Thymus (tissue), 14 donors: Measurements from ENCODE around the gene RHOA. TPM values are rescaled to one million over a fixed set of nuclear protein-coding genes. Genes with fewer than 3 reads are reported as not detected.

ENCODE experiments used
- DNase-seq, 9 donors: peaks; one replicate each; pipeline ENCODE4 v3.0.0-alpha.2; 2013; ENCODE audit warnings: low spot score in 9 of 9, low read depth in 6 of 9, missing footprints in 1 of 9
- H3K27ac ChIP-seq, 2 donors: one replicate each; pipeline ENCODE4 v1.5.1; 2013; ENCODE audit warnings: control low read depth in 1 of 2, low read depth in 1 of 2, low read length in 1 of 2, mild to moderate bottlenecking in 1 of 2, moderate library complexity in 1 of 2
- H3K27me3 ChIP-seq, 2 donors: one replicate each; pipeline ENCODE4 v1.5.1; 2013; ENCODE audit warnings: low read length in 1 of 2; ENCODE audit not compliant: control insufficient read depth in 2 of 2, insufficient read depth in 1 of 2
- H3K36me3 ChIP-seq, 2 donors: one replicate each; pipeline ENCODE4 v1.5.1; 2013; ENCODE audit warnings: low read length in 1 of 2, mild to moderate bottlenecking in 1 of 2, moderate library complexity in 1 of 2; ENCODE audit not compliant: control insufficient read depth in 2 of 2, insufficient read depth in 2 of 2
- H3K4me1 ChIP-seq, 2 donors: one replicate each; pipeline ENCODE4 v1.5.1; 2013; ENCODE audit warnings: low read length in 2 of 2; ENCODE audit not compliant: control insufficient read depth in 2 of 2, insufficient read depth in 2 of 2
- H3K4me3 ChIP-seq, 2 donors: one replicate each; pipeline ENCODE4 v1.5.1; 2013; ENCODE audit warnings: low read length in 2 of 2, control low read depth in 1 of 2, mild to moderate bottlenecking in 1 of 2
- H3K9me3 ChIP-seq, 2 donors: one replicate each; pipeline ENCODE4 v1.5.1; 2013; ENCODE audit warnings: low read length in 1 of 2, mild to moderate bottlenecking in 1 of 2; ENCODE audit not compliant: control insufficient read depth in 2 of 2, insufficient read depth in 1 of 2
- WGBS: extraction: QIAGEN DNeasy Blood & Tissue Kit; methylation state at CpG from one replicate; pipeline ENCODE4 v1.1.7; 2013; 5-methylcytosine and 5-hydroxymethylcytosine counted together
- long read RNA-seq, 10 donors: transcript quantifications; one replicate each; lab custom pipeline, GENCODE V29; 2026
- polyA plus RNA-seq: library from polyadenylated mRNA; stranded (reverse); fragments of 200-250 nt; gene quantifications from one replicate; pipeline ENCODE4 v1.2.3, GENCODE V29; 2013
- total RNA-seq: library from RNA; stranded (reverse); fragments of 120-200 nt; gene quantifications from one replicate; pipeline ENCODE4 v1.2.4, GENCODE V29; 2013
- donor health status: healthy.

RHOA gene
- total RNA-seq (202 TPM), polyA plus RNA-seq (368 TPM)
- long read RNA-seq, donor 1, transcript RHOA-202 (5 exons, 2,031 nt) = major isoform, 34 of 34 reads
- long read RNA-seq, donor 1, partial matches to known transcripts = 0 of 34 reads
- long read RNA-seq, donor 1, other reads (novel, unspliced or antisense) = 0 of 34 reads
- long read RNA-seq, donor 2, transcript RHOA-202 (5 exons, 2,031 nt) = major isoform, 322 of 432 reads
- long read RNA-seq, donor 2, partial matches to known transcripts = 53 of 432 reads
- long read RNA-seq, donor 2, other reads (novel, unspliced or antisense) = 57 of 432 reads
- long read RNA-seq, donor 3, transcript RHOA-202 (5 exons, 2,031 nt) = major isoform, 228 of 313 reads
- long read RNA-seq, donor 3, partial matches to known transcripts = 54 of 313 reads
- long read RNA-seq, donor 3, other reads (novel, unspliced or antisense) = 30 of 313 reads
- long read RNA-seq, donor 4, transcript RHOA-202 (5 exons, 2,031 nt) = major isoform, 125 of 183 reads
- long read RNA-seq, donor 4, partial matches to known transcripts = 39 of 183 reads
- long read RNA-seq, donor 4, other reads (novel, unspliced or antisense) = 18 of 183 reads
- long read RNA-seq, donor 5, transcript RHOA-202 (5 exons, 2,031 nt) = major isoform, 263 of 377 reads
- long read RNA-seq, donor 5, partial matches to known transcripts = 70 of 377 reads
- long read RNA-seq, donor 5, other reads (novel, unspliced or antisense) = 40 of 377 reads
- long read RNA-seq, donor 6, transcript RHOA-202 (5 exons, 2,031 nt) = major isoform, 156 of 193 reads
- long read RNA-seq, donor 6, partial matches to known transcripts = 17 of 193 reads
- long read RNA-seq, donor 6, other reads (novel, unspliced or antisense) = 19 of 193 reads
- long read RNA-seq, donor 7, transcript RHOA-202 (5 exons, 2,031 nt) = major isoform, 240 of 297 reads
- long read RNA-seq, donor 7, partial matches to known transcripts = 30 of 297 reads
- long read RNA-seq, donor 7, other reads (novel, unspliced or antisense) = 26 of 297 reads
- long read RNA-seq, donor 8, transcript RHOA-202 (5 exons, 2,031 nt) = major isoform, 100 of 130 reads
- long read RNA-seq, donor 8, partial matches to known transcripts = 18 of 130 reads
- long read RNA-seq, donor 8, other reads (novel, unspliced or antisense) = 11 of 130 reads
- long read RNA-seq, donor 9, transcript RHOA-202 (5 exons, 2,031 nt) = major isoform, 145 of 242 reads
- long read RNA-seq, donor 9, partial matches to known transcripts = 66 of 242 reads
- long read RNA-seq, donor 9, other reads (novel, unspliced or antisense) = 31 of 242 reads
- long read RNA-seq, donor 10, transcript RHOA-202 (5 exons, 2,031 nt) = major isoform, 177 of 251 reads
- long read RNA-seq, donor 10, partial matches to known transcripts = 60 of 251 reads
- long read RNA-seq, donor 10, other reads (novel, unspliced or antisense) = 14 of 251 reads

DNA sequence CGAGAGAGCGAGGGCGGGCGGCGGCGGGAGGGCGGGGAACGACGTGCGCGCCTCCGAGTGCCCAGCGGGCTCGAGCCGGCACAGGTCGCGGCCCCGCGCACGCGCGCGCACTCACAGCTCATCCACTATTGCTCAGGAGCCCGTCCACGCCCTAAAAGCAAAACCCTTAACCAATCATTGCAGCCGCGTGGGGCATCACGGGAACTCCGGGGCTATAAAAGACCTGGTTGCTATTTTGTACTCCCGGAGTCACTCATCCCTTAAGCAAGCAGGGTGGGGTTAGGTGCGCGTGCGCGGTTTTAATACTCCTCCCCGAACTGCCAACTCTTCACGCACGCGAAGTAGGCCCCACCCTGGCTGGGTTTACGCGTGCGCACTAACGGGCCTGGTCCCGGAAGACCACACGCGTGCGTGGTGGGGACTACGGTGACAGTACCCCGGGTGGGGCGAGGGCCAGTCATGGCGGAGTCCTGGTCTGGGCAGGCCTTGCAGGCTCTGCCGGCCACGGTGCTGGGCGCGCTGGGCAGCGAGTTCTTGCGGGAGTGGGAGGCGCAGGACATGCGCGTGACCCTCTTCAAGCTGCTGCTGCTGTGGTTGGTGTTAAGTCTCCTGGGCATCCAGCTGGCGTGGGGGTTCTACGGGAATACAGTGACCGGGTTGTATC, at the start of gene RHOA, which contains the start of gene TCTA:
RHOA (minus strand) TSS at position 9 of the 664 bp plus-strand sequence. CDS start 36,387 bp downstream, outside the sequence.
TCTA (plus strand) TSS at position 456 of the 664 bp plus-strand sequence; CDS start at position 460, 4 bp downstream.
- Histone ChIP-seq H3K4me1 (peaks cover 39 to 47% of the 10 kb centered on the region in 2 donors), H3K9me3 (no peaks in the 10 kb centered on the region), H3K27me3 (no peaks in the 10 kb centered on the region), H3K27ac (peak within 1 kb of the TSS; percentile 96 to 99), H3K36me3 (peaks cover 5 to 16% of the 10 kb centered on the region in 2 donors), H3K4me3 (peak within 1 kb of the TSS; percentile 83 to 98)
- peak; percentile 99 to 100 (median 100) for DNase-seq
- under 1% methylated on average over 62 of the region's 62 CpGs for WGBS

DNA sequence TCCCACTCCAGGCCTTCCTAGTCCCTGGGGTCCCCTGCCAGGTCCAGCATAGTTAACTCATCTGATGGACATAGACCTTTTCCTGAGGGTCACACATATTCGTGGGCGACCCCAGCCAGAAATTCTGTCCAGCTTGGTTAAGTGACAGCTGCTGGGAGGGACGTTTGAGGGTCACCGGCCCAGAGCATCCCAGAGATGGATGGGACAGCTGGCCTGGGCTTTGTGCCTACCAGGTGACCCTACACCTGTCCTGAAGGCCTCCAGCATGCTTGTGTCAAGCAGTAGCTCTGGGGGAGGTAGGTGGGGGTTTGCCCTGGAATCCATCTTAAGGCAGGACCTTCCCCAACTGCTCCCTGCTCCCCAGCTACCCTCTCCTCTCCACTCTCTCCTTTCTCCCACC, 49.2 kb upstream of the RHOA start:
- no peaks in the 10 kb centered on the region for H3K9me3 ChIP-seq
- H3K4me3 ChIP-seq = no peak overlapping the region
- no peak overlapping the region for H3K27ac ChIP-seq
- no peak for DNase-seq
- no peaks in the 10 kb centered on the region for H3K36me3 ChIP-seq
- H3K4me1 ChIP-seq = peaks cover 0 to 7% of the 10 kb centered on the region in 2 donors
- no peaks in the 10 kb centered on the region for H3K27me3 ChIP-seq
- 95% methylated on average over 4 of the region's 4 CpGs for WGBS

DNA sequence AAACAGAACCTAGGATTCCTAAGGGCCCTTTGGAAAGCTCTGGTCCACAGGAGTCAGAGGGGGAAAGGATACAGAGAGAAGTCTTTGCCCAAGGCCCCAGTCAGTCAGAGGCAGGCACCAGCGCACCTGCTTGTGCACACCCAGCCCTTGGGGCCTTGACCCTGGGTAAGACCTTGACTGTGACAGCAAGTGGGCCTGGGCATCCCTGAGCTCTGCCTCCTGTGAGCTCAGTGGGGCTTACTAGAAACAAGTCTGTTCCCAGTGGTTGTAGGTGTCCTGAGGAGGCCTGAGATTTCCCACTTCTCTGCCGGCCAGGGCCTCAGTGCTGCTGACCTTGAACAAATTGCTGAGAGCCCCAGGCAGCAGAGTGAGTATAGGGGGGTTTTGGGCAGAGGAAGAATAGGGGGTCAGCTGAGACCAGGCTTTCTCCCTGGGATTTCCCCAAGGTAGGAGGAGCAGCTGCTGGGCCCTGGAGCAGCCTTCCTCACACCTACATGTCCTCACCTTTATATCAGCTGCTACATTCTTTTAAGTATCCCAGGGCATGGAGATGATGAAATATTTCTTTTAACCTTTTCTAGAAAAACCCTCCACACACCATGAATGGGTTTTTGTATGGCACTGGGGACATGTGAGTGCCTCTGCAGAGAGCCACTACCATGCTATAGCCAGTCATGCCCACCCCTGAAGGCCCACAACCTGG, 48.6 kb upstream of the RHOA start:
- peaks cover 0 to 7% of the 10 kb centered on the region in 2 donors for H3K4me1 ChIP-seq
- no peak overlapping the region for H3K4me3 ChIP-seq
- H3K9me3 ChIP-seq = no peaks in the 10 kb centered on the region
- 98% methylated on average over 2 of the region's 2 CpGs for WGBS
- no peaks in the 10 kb centered on the region for H3K27me3 ChIP-seq
- H3K36me3 ChIP-seq = no peaks in the 10 kb centered on the region
- DNase-seq = no peak
- H3K27ac ChIP-seq = no peak overlapping the region

DNA sequence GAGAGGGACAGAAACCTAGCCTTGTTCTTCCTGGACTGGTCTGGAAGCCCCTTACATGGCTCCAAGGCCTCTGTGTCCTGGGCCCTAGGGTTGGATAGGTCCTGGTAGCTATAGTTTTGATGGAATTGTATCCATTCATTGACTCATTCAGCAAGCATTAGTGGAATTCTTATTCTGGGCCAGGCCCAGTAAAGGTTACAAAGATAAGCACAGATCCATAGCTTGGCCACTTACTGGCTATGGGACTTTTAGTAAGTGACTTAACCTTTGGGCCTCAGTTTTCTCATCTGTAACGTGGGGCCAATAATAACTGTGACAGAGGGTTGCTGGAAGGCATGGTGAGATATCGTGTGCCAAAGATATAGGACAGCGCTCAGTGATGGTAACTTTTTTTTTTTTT, 44.7 kb upstream of the RHOA start:
- H3K9me3 ChIP-seq = no peaks in the 10 kb centered on the region
- no peaks in the 10 kb centered on the region for H3K36me3 ChIP-seq
- H3K27me3 ChIP-seq = no peaks in the 10 kb centered on the region
- no peak overlapping the region for H3K27ac ChIP-seq
- no peak overlapping the region for H3K4me3 ChIP-seq
- DNase-seq = no peak
- H3K4me1 ChIP-seq = peaks cover 0 to 4% of the 10 kb centered on the region in 2 donors
- WGBS = 97% methylated on average over 3 of the region's 3 CpGs

DNA sequence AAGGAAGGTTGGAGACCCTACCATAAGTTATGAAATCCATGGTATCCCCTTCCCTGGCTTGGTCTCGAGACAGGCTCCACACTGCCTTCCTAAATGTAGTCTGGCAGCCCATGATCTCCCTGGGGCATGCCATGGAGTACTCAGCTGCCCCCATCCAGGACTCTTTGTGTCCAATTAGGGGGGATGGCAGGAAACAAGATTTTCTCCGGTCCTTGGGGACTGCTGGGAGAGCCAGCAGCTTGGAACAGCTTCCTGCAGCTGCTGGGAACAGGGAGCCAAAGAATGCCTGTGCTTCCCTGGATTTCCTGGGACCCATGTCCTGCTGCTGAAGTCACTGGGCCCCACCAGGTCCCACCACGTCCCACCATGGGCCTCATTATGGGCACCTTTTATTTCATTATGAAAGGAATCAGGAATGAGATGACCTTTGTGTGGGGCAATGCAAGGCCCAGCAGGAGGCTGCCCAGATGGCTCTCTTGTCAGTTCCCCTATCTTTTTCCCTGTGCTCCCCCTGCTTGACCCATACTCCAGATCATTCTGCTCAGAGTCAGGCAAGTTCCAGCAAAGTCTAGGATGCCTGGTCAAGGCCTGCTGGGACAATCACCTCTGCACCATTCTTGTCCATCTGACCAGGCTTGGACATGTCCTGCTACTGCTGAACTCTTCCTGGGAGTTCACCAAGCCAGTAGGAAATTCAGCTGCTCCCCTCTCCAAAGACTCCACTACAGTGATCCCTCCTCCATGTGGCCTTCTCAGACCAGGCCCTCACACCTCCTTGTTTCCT, 43.3 kb upstream of the RHOA start:
- WGBS = 93% methylated on average over 3 of the region's 3 CpGs
- DNase-seq = no peak
- H3K9me3 ChIP-seq = no peaks in the 10 kb centered on the region
- H3K36me3 ChIP-seq = no peaks in the 10 kb centered on the region
- no peaks in the 10 kb centered on the region for H3K4me1 ChIP-seq
- H3K27ac ChIP-seq = no peak overlapping the region
- H3K27me3 ChIP-seq = no peaks in the 10 kb centered on the region
- H3K4me3 ChIP-seq = no peak overlapping the region

DNA sequence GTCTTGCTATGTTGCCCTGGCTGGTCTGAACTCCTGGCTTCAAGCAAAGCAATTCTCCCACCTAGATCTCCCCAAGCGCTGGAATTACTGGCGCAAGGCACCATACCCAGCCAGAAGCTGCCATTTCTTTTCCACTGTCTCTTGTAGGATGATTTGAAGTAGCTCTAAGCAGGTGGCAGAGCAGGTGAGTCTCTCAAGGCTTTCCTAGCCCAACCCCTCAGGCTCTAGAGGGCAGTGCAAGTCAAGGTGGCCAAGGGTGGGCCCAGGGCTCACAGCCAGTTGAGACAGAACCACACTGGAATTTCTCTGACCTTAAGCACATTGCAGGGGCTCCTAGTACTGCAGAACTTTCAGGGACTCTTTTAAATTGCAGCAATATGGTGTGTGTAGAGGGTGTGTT, 42.7 kb upstream of the RHOA start:
- no peak for DNase-seq
- H3K4me1 ChIP-seq = no peaks in the 10 kb centered on the region
- no peak overlapping the region for H3K27ac ChIP-seq
- H3K27me3 ChIP-seq = no peaks in the 10 kb centered on the region
- H3K4me3 ChIP-seq = no peak overlapping the region
- H3K36me3 ChIP-seq = no peaks in the 10 kb centered on the region
- 86% methylated on average over 2 of the region's 2 CpGs for WGBS
- no peaks in the 10 kb centered on the region for H3K9me3 ChIP-seq

DNA sequence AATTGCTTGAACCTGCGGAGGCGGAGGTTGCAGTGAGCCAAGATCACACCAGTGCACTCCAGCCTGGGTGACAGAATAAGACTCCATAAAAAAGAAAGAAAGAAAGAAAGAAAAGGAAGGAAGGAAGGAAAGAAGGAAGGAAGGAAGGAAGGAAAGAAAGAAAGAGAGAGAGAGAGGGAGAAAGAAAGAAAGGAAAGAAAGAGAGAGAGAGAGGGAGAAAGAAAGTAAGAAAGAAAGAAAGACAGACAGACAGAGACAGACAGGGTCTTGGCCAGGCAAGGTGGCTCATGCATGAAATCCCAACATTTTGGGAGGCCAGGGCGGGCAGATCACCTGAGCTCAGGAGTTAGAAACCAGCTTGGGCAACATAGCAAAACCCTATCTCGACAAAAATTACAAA, 41.8 kb upstream of the RHOA start:
- Histone ChIP-seq H3K9me3 (no peaks in the 10 kb centered on the region), H3K4me1 (peaks cover 0 to 3% of the 10 kb centered on the region in 2 donors), H3K27ac (no peak overlapping the region), H3K36me3 (no peaks in the 10 kb centered on the region), H3K4me3 (no peak overlapping the region), H3K27me3 (no peaks in the 10 kb centered on the region)
- no peak for DNase-seq
- WGBS = 99% methylated on average over 4 of the region's 4 CpGs
